Stimulated activated effector memory CD8-positive, alpha-beta T cell treated with anti-CD3 and anti-CD28 coated beads, Interleukin-12 subunit alpha, Interleukin-12 subunit beta, amount 100 ng/mL, for 72 hours (primary cell): ENCODE data around the gene ABHD16B.
A peak's percentile ranks its signal among the peaks of the same experiment; 100 is the strongest.

ENCODE experiments used
- ATAC-seq: fragments of 150-1000 bp; cut with Tn5 transposase; 2 replicates; pipeline ENCODE4 v1.10.0; 2021
- DNase-seq, 2 donors: peaks; one replicate each; pipeline ENCODE4 v3.0.0; 2021 to 2022; ENCODE audit warnings: low spot score in 2 of 2
- H3K27ac Mint-ChIP-seq: one replicate; pipeline ENCODE4 v1.8.0; 2022; ENCODE audit warnings: mild to moderate bottlenecking, mixed read lengths
- H3K36me3 Mint-ChIP-seq: one replicate; pipeline ENCODE4 v1.8.0; 2022; ENCODE audit warnings: mild to moderate bottlenecking, mixed read lengths
- H3K4me1 Mint-ChIP-seq: one replicate; pipeline ENCODE4 v1.8.0; 2022; ENCODE audit warnings: mixed read lengths
- H3K4me3 Mint-ChIP-seq: one replicate; pipeline ENCODE4 v1.8.0; 2022; ENCODE audit warnings: mild to moderate bottlenecking, mixed read lengths
- H3K9me3 Mint-ChIP-seq: one replicate; pipeline ENCODE4 v1.8.0; 2022; ENCODE audit warnings: mixed read lengths

Gene ABHD16B

DNA sequence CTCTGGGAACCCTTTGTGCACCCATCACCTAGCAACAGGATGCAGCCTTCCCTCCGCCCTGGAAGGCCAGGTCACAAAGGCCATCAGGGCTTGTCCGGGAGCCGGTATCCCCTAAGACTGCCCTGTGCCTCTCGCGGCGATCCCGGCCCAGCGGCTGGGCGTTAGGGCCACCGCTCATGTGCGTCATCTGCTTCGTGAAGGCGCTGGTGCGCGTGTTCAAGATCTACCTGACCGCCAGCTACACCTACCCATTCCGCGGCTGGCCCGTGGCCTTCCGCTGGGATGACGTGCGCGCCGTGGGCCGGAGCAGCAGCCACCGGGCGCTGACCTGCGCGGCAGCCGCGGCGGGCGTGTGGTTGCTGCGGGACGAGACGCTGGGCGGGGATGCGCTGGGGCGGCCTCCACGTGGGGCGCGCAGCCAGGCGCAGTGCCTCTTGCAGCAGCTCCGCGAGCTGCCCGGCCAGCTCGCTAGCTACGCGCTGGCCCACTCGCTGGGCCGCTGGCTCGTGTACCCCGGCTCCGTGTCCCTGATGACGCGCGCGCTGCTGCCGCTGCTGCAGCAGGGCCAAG lies at the start of gene ABHD16B:
Gene ABHD16B, plus strand, starts transcription at position 134 of the 570 bp plus-strand sequence. Its CDS starts 43 bp downstream, at position 177.
- ATAC-seq (no peak), DNase-seq (no peak)
- Mint-ChIP-seq H3K4me1 (peaks cover 50% of the 10 kb centered on the region), H3K4me3 (no peak within 1 kb of the TSS), H3K36me3 (peaks cover 45% of the 10 kb centered on the region), H3K9me3 (no peaks in the 10 kb centered on the region), H3K27ac (no peak within 1 kb of the TSS)

- no peaks in the 10 kb centered on the region for H3K9me3 Mint-ChIP-seq
- no peak overlapping the region for H3K4me3 Mint-ChIP-seq
- H3K36me3 Mint-ChIP-seq, result peaks cover 11% of the 10 kb centered on the region
- DNase-seq (no peak), ATAC-seq (no peak)
- H3K4me1 Mint-ChIP-seq, result no peaks in the 10 kb centered on the region
- no peak overlapping the region for H3K27ac Mint-ChIP-seq
These were observed 46.2 kb upstream of the ABHD16B start for GRCh38 chr20:63814891-63815614.

DNA sequence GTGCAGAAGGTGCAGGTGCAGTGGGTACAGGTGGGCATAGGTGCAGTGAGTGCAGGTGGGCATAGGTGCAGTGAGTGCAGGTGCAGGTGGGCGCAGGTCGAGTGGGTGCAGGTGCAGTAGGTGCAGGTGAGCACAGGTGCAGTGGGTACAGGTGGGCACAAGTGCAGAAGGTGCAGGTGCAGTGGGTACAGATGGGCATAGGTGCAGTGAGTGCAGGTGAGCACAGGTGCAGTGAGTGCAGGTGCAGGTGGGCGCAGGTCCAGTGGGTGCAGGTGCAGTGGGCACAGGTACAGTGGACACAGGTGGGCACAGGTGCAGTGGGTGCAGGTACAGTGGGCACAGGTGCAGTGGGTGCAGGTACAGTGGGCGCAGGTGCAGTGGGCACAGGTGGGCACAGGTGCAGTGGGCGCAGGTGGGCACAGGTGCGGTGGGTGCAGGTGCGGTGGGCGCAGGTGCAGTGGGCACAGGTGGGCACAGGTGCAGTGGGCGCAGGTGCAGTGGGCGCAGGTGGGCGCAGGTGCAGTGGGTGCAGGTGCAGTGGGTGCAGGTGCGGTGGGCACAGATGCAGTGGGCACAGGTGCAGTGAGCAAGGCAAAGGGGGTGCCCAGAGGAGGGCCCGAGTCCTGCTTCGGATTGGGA lies 45.6 kb upstream of the ABHD16B start:
- Mint-ChIP-seq H3K9me3 (no peaks in the 10 kb centered on the region), H3K36me3 (peaks cover 11% of the 10 kb centered on the region), H3K4me1 (no peaks in the 10 kb centered on the region), H3K27ac (no peak overlapping the region), H3K4me3 (no peak overlapping the region)
- no peak for ATAC-seq
- DNase-seq, result no peak

DNA sequence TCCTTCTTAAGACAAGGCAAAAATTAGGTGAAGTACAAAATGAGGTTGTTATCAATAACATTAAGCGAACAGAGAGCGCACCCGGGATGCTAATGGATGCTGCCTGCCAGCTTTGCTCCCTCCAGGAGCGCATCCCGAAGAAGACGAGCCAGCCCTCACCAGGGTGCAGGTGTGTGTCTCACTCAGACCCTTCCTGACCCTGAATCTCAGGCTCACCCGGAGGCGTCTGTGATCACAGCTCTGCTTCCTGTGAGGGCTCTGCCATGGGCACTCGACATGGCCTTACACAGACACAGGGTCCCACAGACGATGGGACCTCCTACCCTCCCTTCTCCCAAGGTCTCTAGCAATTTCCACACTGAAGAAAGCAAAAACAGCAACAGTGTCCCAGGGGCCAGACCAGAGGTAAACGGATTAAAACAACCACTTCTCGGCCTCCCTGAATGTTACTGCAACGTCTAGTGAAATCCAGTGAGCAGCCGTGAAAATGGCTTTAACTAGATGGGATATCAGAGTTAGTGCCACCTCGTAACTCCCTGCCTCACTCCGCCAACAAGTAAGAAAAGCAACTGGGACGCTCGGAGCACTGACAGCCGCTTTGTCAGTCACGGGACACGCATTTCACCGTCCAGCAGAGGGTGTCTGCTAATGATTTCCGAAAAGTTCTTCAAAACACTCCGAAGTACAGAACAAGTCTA lies 41.9 kb upstream of the ABHD16B start:
- H3K36me3 Mint-ChIP-seq, result peaks cover 11% of the 10 kb centered on the region
- ATAC-seq (no peak), DNase-seq (no peak)
- H3K27ac Mint-ChIP-seq, result no peak overlapping the region
- H3K9me3 Mint-ChIP-seq, result no peaks in the 10 kb centered on the region
- H3K4me3 Mint-ChIP-seq, result no peak overlapping the region
- no peaks in the 10 kb centered on the region for H3K4me1 Mint-ChIP-seq

GRCh38 chr20:63821811-63822210 lies 39.5 kb upstream of the ABHD16B start:
- ATAC-seq, result no peak
- Mint-ChIP-seq H3K27ac (no peak overlapping the region), H3K36me3 (no peaks in the 10 kb centered on the region), H3K9me3 (no peaks in the 10 kb centered on the region), H3K4me3 (no peak overlapping the region), H3K4me1 (peaks cover 10% of the 10 kb centered on the region)
- no peak for DNase-seq

DNA sequence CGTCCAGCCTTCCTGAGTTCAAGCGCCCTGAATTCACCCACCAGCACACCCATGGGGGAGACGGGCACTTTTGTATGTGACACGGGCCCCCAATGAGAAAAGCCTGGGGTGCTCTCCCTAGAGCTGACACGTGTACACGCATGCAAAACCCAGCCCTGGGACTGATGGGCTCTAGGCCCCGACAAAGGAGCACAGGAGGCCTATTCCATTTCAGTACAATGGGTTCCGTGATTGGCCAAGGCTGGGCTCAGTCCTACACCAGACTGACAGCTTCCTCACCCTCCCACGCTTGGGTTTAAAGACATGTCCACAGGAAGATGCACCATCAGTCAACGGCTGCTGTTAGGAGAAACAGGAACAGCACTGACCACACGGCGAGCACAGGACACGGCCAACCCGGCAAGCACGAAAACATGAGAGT lies 39.0 kb upstream of the ABHD16B start:
- H3K27ac Mint-ChIP-seq, result no peak overlapping the region
- ATAC-seq (no peak), DNase-seq (no peak)
- H3K4me3 Mint-ChIP-seq, result no peak overlapping the region
- H3K4me1 Mint-ChIP-seq, result peaks cover 10% of the 10 kb centered on the region
- H3K9me3 Mint-ChIP-seq, result no peaks in the 10 kb centered on the region
- H3K36me3 Mint-ChIP-seq, result no peaks in the 10 kb centered on the region

DNA sequence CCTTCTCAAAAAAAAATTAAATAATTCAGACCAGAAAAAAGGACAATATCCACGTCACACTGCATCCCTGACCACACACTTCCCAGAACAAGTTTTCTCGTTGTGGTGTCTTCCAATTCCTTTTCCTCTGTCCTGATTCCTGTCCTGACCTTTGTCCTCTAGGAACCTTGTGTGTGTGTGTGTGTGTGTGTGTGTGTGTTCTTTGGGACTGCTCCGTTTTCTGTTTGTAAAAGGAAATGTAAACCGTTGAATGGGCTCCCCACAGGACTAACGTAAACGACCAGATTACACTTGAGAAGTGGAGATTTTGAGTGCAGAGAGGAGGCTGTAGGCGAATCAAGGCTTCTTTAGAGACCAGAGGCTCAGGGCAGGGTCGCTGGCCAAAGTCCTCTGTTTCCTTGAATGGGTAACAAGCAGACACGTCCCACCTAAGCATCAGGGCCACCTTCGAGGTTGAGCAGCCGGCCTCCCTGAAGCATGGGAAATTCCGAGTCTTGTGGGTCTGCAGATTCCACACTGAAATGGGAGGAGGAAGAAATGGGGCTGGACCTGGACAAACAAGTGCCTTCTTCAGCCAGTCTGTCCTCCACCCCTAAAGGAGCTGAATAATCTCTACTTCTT lies 37.5 kb upstream of the ABHD16B start:
- no peak overlapping the region for H3K4me3 Mint-ChIP-seq
- H3K9me3 Mint-ChIP-seq, result no peaks in the 10 kb centered on the region
- ATAC-seq (no peak), DNase-seq (no peak)
- H3K36me3 Mint-ChIP-seq, result no peaks in the 10 kb centered on the region
- H3K4me1 Mint-ChIP-seq, result peaks cover 10% of the 10 kb centered on the region
- no peak overlapping the region for H3K27ac Mint-ChIP-seq

DNA sequence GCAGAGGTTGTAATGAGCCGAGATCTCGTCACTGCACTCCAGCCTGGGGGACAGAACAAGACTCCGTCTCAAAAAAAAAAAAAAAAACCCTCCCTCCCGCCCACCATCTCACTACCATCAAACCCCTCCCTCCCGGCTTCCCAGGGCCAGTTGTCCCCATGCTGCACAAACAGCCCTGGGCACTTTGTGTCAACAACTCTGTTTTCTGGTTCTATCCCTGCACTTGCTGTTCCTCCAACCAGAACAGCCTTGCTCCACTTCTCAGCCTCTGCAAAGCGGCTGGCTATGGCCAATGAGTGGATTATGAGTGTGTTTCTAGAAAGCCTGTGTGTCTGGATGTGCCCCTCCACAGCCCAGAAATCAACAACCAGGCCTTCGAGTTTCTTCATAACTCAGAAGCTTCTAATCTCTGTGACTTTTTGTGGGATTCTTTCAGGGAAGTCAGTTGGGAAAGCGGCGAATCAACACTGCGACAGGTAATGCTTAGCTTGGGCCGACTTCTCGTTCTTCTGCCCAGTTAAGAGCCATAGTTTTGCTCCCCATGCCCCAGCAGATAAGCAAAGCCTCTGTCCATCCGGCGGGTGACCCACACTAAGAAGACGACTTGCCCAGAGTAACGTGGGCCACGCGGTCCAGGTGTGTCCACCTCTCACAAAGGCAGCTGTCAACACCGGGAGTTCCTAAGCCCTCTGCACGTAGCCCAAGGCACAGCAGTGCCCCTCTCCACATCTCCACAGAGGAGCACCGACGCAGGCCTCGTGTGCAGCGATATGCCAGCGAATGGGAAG lies 35.8 kb upstream of the ABHD16B start:
- H3K4me3 Mint-ChIP-seq, result peak overlapping the region; percentile 9
- no peak for DNase-seq
- peaks cover 5% of the 10 kb centered on the region for H3K36me3 Mint-ChIP-seq

GRCh38 chr20:63826753-63827152 lies 34.5 kb upstream of the ABHD16B start:
- peaks cover 5% of the 10 kb centered on the region for H3K36me3 Mint-ChIP-seq
- H3K4me1 Mint-ChIP-seq, result peaks cover 25% of the 10 kb centered on the region
- ATAC-seq (no peak), DNase-seq (no peak)
- no peak overlapping the region for H3K27ac Mint-ChIP-seq
- H3K4me3 Mint-ChIP-seq, result no peak overlapping the region
- no peaks in the 10 kb centered on the region for H3K9me3 Mint-ChIP-seq

More for the DNA sequence above, 35.8 kb upstream of the ABHD16B start:
- no peak overlapping the region for H3K27ac Mint-ChIP-seq
- no peaks in the 10 kb centered on the region for H3K9me3 Mint-ChIP-seq
- H3K4me1 Mint-ChIP-seq, result peaks cover 25% of the 10 kb centered on the region
- no peak for ATAC-seq

DNA sequence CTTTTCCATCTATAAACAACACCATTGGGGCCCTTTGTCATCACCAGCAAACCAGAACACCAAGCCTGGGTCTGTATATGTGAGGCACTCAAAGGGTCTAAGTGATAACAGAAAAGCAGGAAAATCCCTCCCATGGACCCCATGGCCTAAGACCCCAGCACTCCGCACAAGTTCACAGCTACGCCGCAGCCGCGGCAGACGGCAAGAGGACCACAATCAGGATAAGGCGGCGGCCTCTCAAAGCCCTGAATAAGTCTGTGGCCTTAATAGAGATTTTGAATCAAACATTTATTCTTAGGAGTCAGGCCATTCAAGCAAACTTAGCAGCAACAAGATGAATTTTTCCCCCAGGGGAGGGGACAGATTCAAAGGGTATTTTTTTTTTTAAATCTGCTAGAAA lies 33.2 kb upstream of the ABHD16B start:
- Mint-ChIP-seq H3K36me3 (peaks cover 5% of the 10 kb centered on the region), H3K4me1 (peaks cover 25% of the 10 kb centered on the region), H3K9me3 (no peaks in the 10 kb centered on the region), H3K27ac (no peak overlapping the region), H3K4me3 (no peak overlapping the region)
- DNase-seq (no peak), ATAC-seq (no peak)

GRCh38 chr20:63828545-63828944 lies 32.8 kb upstream of the ABHD16B start:
- H3K4me3 Mint-ChIP-seq, result peak overlapping the region; percentile 79

DNA sequence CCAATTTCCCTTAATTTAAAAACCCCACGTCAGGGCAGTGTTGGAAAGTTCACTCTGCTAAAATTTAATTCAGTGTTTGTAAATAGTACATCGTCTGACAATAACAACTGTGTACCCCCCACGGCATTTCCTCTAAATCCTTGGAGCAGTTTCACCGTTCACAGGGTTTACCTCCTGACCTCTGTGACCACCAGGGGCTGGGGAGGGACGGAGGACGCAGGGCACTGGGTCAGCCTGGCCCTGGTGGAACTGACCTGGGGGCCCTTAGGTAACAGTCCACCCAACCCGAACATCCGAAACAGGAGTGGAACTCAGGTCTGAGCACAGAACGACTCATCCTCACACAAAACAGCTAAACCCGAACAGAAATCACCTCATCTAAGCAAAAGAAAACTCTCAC lies 32.3 kb upstream of the ABHD16B start:
- DNase-seq (no peak), ATAC-seq (no peak)
- peaks cover 25% of the 10 kb centered on the region for H3K4me1 Mint-ChIP-seq
- peak overlapping the region; percentile 79 for H3K4me3 Mint-ChIP-seq
- no peaks in the 10 kb centered on the region for H3K9me3 Mint-ChIP-seq
- peaks cover 5% of the 10 kb centered on the region for H3K36me3 Mint-ChIP-seq
- no peak overlapping the region for H3K27ac Mint-ChIP-seq

More at GRCh38 chr20:63828545-63828944, 32.8 kb upstream of the ABHD16B start:
- peaks cover 25% of the 10 kb centered on the region for H3K4me1 Mint-ChIP-seq
- no peak overlapping the region for H3K27ac Mint-ChIP-seq
- no peaks in the 10 kb centered on the region for H3K9me3 Mint-ChIP-seq
- H3K36me3 Mint-ChIP-seq, result peaks cover 5% of the 10 kb centered on the region
- ATAC-seq, result no peak
- no peak for DNase-seq

DNA sequence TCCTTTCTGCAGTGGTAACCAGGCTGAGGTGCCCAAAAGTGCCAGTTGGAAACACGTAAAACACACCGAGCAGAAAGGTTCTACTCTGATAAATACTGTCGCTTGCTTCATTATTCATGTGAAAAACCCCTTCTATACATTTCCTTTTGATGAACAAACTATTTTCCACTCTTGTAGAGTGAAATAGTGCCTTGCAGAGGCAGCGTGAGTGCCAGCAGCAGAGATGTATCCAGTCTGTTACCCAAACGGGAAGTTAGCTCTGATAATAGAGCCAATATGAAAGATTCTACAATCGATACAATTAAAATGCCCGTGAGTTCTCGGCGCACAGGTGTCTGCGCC lies 31.7 kb upstream of the ABHD16B start:
- H3K36me3 Mint-ChIP-seq, result peaks cover 5% of the 10 kb centered on the region
- peak overlapping the region; percentile 35 for H3K27ac Mint-ChIP-seq
- ATAC-seq (no peak), DNase-seq (no peak)
- H3K9me3 Mint-ChIP-seq, result no peaks in the 10 kb centered on the region
- H3K4me1 Mint-ChIP-seq, result peaks cover 25% of the 10 kb centered on the region
- H3K4me3 Mint-ChIP-seq, result peak overlapping the region; percentile 79

DNA sequence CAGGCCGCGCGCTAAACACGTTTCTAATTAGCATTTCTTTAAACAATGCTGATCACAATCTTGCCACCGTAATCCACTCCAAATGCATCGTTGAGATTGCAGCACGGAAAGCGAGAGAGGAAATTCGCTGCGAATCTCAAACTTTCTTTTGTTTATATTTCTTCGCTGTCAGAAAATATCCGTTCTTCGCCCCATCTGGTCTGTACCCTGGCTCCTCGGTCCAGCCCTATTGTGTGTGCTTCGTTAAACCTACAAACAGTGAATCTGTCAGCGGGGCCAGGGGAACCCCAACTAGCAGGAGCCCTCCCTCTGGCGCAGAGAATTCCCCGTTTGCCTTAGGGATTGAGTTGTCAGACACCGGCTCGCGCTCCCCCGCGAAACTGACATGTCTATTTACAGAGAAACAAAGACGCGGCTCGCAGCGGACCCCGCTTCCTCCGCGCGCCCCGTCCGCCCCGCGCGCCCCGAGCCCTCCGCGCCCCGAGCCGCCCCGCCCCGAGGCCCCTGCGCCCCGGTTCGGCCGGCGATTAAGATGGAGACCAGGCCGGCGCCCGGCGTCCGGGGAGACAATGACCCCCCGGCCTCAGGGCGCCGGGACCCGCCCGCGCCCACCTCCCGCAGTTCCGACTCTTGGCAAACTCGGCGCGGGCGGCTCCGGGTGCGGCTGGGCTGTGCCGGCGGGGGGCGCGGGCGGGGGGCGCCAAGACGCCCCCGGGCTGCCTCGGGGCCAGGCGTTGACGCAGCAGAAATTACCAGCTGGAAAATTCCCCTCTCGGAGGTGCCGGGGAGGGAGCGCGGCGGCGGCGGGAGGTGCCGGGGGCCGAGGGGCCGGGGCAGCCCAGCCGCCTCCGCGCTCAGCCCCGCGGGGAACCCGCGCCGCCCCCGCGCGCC lies 31.1 kb upstream of the ABHD16B start:
- Mint-ChIP-seq H3K4me1 (peaks cover 25% of the 10 kb centered on the region), H3K27ac (peak overlapping the region; percentile 35), H3K4me3 (peak overlapping the region; percentile 79), H3K9me3 (no peaks in the 10 kb centered on the region), H3K36me3 (peaks cover 5% of the 10 kb centered on the region)
- no peak for DNase-seq
- ATAC-seq, result peak; percentile 6
